ENCODE results near the gene TMC7.

DNA sequence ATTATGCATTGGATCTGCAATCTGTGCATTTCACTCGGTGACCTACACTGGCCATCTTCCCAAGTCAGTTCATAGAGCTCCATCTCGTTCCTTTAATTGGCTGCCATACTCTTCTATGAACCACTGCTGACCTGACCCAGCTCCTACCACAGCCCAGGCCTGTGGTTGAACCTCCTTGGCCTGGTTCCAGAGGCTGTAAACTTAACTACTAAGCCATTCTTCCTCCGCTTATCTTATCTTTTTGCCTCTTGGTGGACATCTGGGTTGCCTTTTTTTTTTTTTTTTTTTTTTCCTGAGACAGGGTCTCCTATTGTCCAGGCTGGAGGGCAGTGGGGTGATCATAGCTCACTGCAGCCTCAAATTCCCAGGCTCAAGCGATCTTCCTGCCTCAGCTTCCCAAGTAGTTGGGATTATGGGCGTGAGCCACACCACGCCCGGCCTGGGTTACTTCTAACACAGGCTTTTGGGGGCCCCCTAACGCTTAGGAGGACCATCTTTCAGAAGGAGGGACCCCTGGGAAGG is 102.0 kb downstream of the TMC7 start:
- TF ChIP-seq EZH2phosphoT487 (IDR thresholded peaks at IDR 0.05; ENCODE audit: insufficient read depth, low read depth): no peak
- TF ChIP-seq EZH2 (IDR thresholded peaks at IDR 0.05; ENCODE audit: insufficient read depth, poor library complexity, severe bottlenecking): no peak

All from GM23248 (cell line).